Peyer's patch (tissue), 4 donors: ENCODE measurements around the gene TPM1. TPM values are rescaled to one million over a fixed set of nuclear protein-coding genes. Genes with fewer than 3 reads are reported as not detected.

Experiments used
- DNase-seq, 3 donors: peaks; one replicate each; pipeline ENCODE4 v3.0.0-alpha.2; 2017 to 2019
- H3K27ac ChIP-seq, 4 donors: fragments of 200-600 bp; sonication (generic); one replicate each; pipeline ENCODE4 v1.5.1; 2016 to 2019
- H3K27me3 ChIP-seq, 2 donors: fragments of 200-600 bp; sonication (generic); one replicate each; pipeline ENCODE4 v1.5.1; 2019
- H3K36me3 ChIP-seq, 3 donors: fragments of 200-600 bp; sonication (generic); one replicate each; pipeline ENCODE4 v1.5.1; 2016 to 2019
- H3K4me1 ChIP-seq, 4 donors: fragments of 200-600 bp; sonication (generic); one replicate each; pipeline ENCODE4 v1.5.1; 2016 to 2019
- H3K4me3 ChIP-seq, 4 donors: fragments of 200-600 bp; sonication (generic); 1 replicate in 3 of 4; 2 replicates in 1 of 4; pipeline ENCODE4 v1.5.1; 2016 to 2019; ENCODE audit warnings: mild to moderate bottlenecking in 1 of 4
- H3K9me3 ChIP-seq, 4 donors: fragments of 200-600 bp; sonication (generic); one replicate each; pipeline ENCODE4 v1.5.1; 2016 to 2019; ENCODE audit warnings: mild to moderate bottlenecking in 1 of 4
- POLR2A ChIP-seq, 2 donors: fragments of 450-650 bp; IDR thresholded peaks; one replicate each; pipeline ENCODE4 v1.5.1; 2017; ENCODE audit warnings: antibody characterized with exemption in 2 of 2, mild to moderate bottlenecking in 2 of 2, moderate library complexity in 2 of 2
- total RNA-seq, 4 donors: library from RNA; depleted of rRNA; stranded (reverse); fragments of >200 nt; gene quantifications; one replicate each; pipeline ENCODE4 v1.1.0, GENCODE V29; 2016
- TF ChIP-seq, protein P1 (sequence below), 6 experiments: fragments of 450-650 bp in 4 of 6; fragments of 200-600 bp in 2 of 6; sonication (generic) in 1 of 6; IDR thresholded peaks; one replicate each; pipeline ENCODE4 v1.5.1; 2017 to 2019; ENCODE audit warnings: antibody characterized with exemption in 6 of 6, mild to moderate bottlenecking in 3 of 6, moderate library complexity in 1 of 6

TPM1 gene
- total RNA-seq, 4 donors from 2014 or later = 555 to 997 (median 617) TPM

GRCh38 chr15:62998262-62998890 lies 44.2 kb upstream of the TPM1 start:
- no peak overlapping the region for H3K4me3 ChIP-seq
- no peaks in the 10 kb centered on the region for H3K9me3 ChIP-seq
- H3K27me3 ChIP-seq = no peaks in the 10 kb centered on the region
- no peak overlapping the region for H3K27ac ChIP-seq
- no peaks in the 10 kb centered on the region for H3K4me1 ChIP-seq
- DNase-seq = no peak
- TF ChIP-seq POLR2A (IDR thresholded peaks at IDR 0.05) = no peak
- TF ChIP-seq, protein P1, sequence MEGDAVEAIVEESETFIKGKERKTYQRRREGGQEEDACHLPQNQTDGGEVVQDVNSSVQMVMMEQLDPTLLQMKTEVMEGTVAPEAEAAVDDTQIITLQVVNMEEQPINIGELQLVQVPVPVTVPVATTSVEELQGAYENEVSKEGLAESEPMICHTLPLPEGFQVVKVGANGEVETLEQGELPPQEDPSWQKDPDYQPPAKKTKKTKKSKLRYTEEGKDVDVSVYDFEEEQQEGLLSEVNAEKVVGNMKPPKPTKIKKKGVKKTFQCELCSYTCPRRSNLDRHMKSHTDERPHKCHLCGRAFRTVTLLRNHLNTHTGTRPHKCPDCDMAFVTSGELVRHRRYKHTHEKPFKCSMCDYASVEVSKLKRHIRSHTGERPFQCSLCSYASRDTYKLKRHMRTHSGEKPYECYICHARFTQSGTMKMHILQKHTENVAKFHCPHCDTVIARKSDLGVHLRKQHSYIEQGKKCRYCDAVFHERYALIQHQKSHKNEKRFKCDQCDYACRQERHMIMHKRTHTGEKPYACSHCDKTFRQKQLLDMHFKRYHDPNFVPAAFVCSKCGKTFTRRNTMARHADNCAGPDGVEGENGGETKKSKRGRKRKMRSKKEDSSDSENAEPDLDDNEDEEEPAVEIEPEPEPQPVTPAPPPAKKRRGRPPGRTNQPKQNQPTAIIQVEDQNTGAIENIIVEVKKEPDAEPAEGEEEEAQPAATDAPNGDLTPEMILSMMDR (IDR thresholded peaks at IDR 0.05) = no peak
- H3K36me3 ChIP-seq = no peaks in the 10 kb centered on the region

GRCh38 chr15:62999178-62999577 lies 43.4 kb upstream of the TPM1 start:
- no peaks in the 10 kb centered on the region for H3K27me3 ChIP-seq
- no peak for DNase-seq
- H3K36me3 ChIP-seq = no peaks in the 10 kb centered on the region
- no peak overlapping the region for H3K4me3 ChIP-seq
- H3K27ac ChIP-seq = no peak overlapping the region
- H3K4me1 ChIP-seq = no peaks in the 10 kb centered on the region
- no peak for TF ChIP-seq POLR2A (IDR thresholded peaks at IDR 0.05)
- TF ChIP-seq, protein P1 (IDR thresholded peaks at IDR 0.05) = no peak
- H3K9me3 ChIP-seq = no peaks in the 10 kb centered on the region

DNA sequence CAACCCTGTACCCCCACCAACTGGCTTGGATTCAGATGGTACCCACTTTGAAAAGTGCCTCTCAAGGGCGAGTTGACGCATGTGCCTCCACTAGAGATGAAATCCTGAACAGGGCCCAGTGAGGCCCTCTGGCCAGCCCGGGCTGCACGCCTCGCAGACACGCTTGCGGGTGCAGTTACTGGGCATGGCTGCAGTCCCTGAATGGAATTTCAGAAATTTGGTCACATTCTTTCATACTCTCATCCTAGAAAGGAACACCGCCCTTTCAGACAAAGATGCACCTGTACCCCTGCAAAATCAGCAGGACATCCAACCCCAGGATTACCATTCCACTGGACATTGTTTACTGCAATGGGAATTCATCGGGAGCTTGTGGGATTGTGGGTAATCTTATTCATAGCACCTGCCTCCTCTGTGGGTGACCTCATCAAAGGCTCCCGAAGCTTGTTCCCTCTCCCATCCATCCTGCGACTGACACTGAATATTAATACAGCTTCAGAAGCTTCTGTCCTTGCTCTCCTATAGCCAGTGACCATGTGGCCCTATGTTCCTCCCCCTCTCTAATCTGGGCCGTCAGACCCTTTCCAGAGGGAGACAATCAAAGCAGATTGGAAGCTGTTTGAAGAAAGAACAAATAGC lies 42.5 kb upstream of the TPM1 start:
- no peak overlapping the region for H3K27ac ChIP-seq
- no peaks in the 10 kb centered on the region for H3K36me3 ChIP-seq
- H3K9me3 ChIP-seq = no peaks in the 10 kb centered on the region
- H3K4me1 ChIP-seq = no peaks in the 10 kb centered on the region
- peak in 1 of 3 donors; percentile 14 for DNase-seq
- TF ChIP-seq, protein P1 (IDR thresholded peaks at IDR 0.05) = no peak
- TF ChIP-seq POLR2A (IDR thresholded peaks at IDR 0.05) = no peak
- no peaks in the 10 kb centered on the region for H3K27me3 ChIP-seq
- no peak overlapping the region for H3K4me3 ChIP-seq

- H3K27ac ChIP-seq = no peak overlapping the region
- DNase-seq = peak in 1 of 3 donors; percentile 24
- TF ChIP-seq, protein P1 (IDR thresholded peaks at IDR 0.05) = no peak
- TF ChIP-seq POLR2A (IDR thresholded peaks at IDR 0.05) = no peak
- no peak overlapping the region for H3K4me3 ChIP-seq
- no peaks in the 10 kb centered on the region for H3K36me3 ChIP-seq
- H3K27me3 ChIP-seq = no peaks in the 10 kb centered on the region
- H3K9me3 ChIP-seq = no peaks in the 10 kb centered on the region
- no peaks in the 10 kb centered on the region for H3K4me1 ChIP-seq
Observed at GRCh38 chr15:63000706-63001105, 41.8 kb upstream of the TPM1 start.

DNA sequence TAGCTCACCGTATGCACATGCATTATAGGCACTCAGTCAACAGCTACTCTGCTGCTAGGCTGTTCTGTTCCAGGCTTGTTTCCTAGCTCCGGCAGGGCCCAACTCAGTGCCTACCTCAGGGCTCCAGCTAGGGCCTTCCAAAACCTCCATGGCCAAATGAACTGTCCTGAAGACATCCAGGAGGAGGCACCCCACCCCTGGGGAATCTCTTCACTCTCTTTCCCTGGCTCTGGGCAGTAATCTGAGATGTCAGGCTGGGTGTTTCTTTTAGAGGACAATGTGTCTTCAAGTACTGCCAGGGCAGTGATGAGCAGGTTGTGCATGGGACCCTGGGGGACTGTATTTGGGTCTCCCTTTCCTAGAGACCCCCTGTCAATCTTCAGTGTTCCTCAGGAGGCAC lies 38.3 kb upstream of the TPM1 start:
- H3K9me3 ChIP-seq = no peaks in the 10 kb centered on the region

More for the DNA sequence above, 38.3 kb upstream of the TPM1 start:
- TF ChIP-seq, protein P1 (IDR thresholded peaks at IDR 0.05) = no peak
- no peak for TF ChIP-seq POLR2A (IDR thresholded peaks at IDR 0.05)
- peak in 1 of 3 donors; percentile 14 for DNase-seq
- Histone ChIP-seq H3K36me3 (no peaks in the 10 kb centered on the region), H3K4me1 (no peaks in the 10 kb centered on the region), H3K27ac (no peak overlapping the region), H3K4me3 (no peak overlapping the region), H3K27me3 (no peaks in the 10 kb centered on the region)
